H7 (cell line): ENCODE data around the gene PARD3B. TPM values are rescaled to one million over a fixed set of nuclear protein-coding genes. Genes with fewer than 3 reads are reported as not detected.

Experiments used
- DNase-seq: peaks from one replicate; pipeline ENCODE4 v3.0.0; 2012
- H3K27me3 ChIP-seq: 2 replicates; pipeline ENCODE4 v1.6.0; 2011; ENCODE audit warnings: mild to moderate bottlenecking, low read length; ENCODE audit not compliant: control insufficient read depth, insufficient read depth
- H3K36me3 ChIP-seq: replicated peaks from 2 replicates; pipeline ENCODE4 v1.5.1; 2011; ENCODE audit warnings: low read length; ENCODE audit not compliant: control insufficient read depth, insufficient read depth
- H3K4me3 ChIP-seq: 2 replicates; pipeline ENCODE4 v1.5.1; 2011; ENCODE audit warnings: low read depth, mild to moderate bottlenecking, control low read depth, low read length, moderate library complexity; ENCODE audit not compliant: insufficient read depth
- total RNA-seq: library from RNA; depleted of rRNA; stranded (reverse); fragments of >200 nt; shearing (Covaris generic); gene quantifications from 2 replicates; pipeline ENCODE4 v1.2.3, GENCODE V29; 2014

The PARD3B gene
- total RNA-seq, 1 experiment from 2014 or later = 2.3 TPM

GRCh38 chr2:205527801-205528200 is 982.5 kb downstream of the PARD3B start:
- Histone ChIP-seq H3K36me3 (no peaks in the 10 kb centered on the region), H3K27me3 (no peaks in the 10 kb centered on the region), H3K4me3 (no peak overlapping the region)
- no peak for DNase-seq

- no peaks in the 10 kb centered on the region for H3K27me3 ChIP-seq
- no peaks in the 10 kb centered on the region for H3K36me3 ChIP-seq
- DNase-seq = no peak
- H3K4me3 ChIP-seq = no peak overlapping the region
Measured at GRCh38 chr2:205531072-205531471, 985.8 kb downstream of the PARD3B start.

DNA sequence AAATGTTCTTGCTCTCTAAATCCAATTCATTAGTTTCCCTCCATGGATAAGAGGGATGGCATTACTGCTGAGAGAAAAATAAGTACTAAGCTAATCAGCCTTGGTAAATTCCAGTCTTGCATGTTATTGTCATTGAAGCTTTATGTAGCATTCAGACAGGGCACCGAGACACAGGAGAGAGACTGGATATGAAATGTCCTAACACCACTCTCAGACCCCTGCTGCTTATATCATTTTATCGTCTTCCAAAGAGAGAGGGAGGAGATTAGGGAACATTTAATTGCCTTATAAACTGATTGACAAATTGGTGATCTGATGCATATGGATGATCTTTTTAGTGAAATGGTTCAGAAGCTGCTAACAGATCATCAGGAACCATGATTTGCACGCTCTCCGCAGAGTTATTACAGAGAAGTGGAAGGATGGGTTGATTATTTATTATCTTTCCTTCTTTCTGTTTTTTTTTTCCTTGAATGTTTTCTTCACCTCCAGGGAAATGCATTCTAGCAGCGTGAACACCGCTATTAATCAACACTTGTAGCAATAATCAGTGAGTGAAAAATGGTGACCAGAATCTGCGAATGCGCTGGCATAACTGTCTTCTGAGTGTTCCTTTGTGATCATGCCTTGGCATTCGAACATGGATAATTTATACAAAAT is 986.3 kb downstream of the PARD3B start:
- H3K36me3 ChIP-seq = no peaks in the 10 kb centered on the region
- H3K4me3 ChIP-seq = no peak overlapping the region
- no peak for DNase-seq
- no peaks in the 10 kb centered on the region for H3K27me3 ChIP-seq

GRCh38 chr2:205535001-205535400 is 989.7 kb downstream of the PARD3B start:
- Histone ChIP-seq H3K4me3 (no peak overlapping the region), H3K36me3 (no peaks in the 10 kb centered on the region), H3K27me3 (no peaks in the 10 kb centered on the region)
- no peak for DNase-seq

DNA sequence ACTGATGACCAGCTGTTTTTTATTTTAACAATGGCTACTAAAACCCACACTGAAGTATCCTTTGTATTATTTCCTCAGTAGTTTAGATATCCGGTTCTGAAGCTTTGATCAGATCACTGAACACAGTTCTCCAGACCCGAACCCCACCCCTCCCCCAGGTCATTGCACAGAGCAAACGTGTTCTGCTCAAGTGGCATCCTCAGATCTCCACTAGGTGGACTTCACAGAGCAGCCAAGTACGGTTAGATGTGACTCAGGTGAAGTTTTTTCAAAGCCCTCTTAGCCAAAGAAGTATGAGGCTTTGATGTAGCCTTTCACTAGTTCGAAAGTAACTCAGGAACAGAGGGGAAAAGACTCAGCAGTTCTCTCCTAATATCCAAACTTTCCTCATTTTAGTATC is 994.3 kb downstream of the PARD3B start:
- Histone ChIP-seq H3K4me3 (no peak overlapping the region), H3K27me3 (no peaks in the 10 kb centered on the region), H3K36me3 (no peaks in the 10 kb centered on the region)
- peak; percentile 2 for DNase-seq

DNA sequence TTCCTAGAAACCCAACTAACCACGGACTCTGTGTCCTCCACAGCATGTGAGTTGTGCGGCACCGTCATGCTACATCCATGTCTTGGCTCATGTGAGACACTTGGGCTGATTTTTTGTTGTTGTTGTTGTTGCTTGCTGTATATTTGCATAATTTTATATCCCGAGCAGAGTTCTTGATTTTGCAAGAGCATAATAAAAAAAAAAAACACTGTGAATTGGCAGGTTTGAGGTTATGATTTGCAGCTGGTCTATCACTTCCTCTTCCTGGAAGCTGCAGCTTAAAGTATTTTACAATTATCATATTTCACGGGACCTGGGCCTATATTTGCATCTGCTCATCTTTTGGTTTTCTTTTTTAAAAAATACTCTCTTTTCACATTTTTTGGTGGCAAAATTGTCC is 994.8 kb downstream of the PARD3B start:
- Histone ChIP-seq H3K4me3 (no peak overlapping the region), H3K36me3 (no peaks in the 10 kb centered on the region), H3K27me3 (no peaks in the 10 kb centered on the region)
- no peak for DNase-seq

DNA sequence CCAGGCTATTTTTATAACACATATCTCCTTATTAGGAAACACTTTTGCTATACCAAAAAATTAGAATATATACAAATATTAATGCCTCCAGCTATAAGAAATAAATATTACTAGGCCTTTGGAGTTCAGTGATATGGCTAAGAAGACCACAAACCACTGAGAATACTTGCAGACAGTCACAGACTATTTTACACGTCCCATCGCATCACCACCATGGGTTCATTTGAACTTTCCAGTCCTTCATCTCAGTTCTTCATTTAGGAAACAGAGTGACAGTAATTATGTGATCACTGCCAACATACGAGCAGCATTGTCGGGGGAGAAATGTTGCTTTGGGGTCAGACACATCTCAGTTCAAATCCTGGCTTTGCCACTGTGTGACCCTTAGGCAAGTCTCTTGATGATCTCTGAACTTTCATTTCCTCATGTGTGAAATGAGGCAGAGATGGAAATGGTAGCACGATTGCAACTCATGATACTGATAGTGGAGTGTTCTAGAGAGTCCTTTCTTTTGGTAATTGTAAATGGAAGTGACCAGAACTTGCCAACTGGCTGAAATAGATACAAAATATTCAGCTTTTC is 998.1 kb downstream of the PARD3B start:
- H3K27me3 ChIP-seq = no peaks in the 10 kb centered on the region
- no peak overlapping the region for H3K4me3 ChIP-seq
- no peaks in the 10 kb centered on the region for H3K36me3 ChIP-seq
- DNase-seq = no peak

DNA sequence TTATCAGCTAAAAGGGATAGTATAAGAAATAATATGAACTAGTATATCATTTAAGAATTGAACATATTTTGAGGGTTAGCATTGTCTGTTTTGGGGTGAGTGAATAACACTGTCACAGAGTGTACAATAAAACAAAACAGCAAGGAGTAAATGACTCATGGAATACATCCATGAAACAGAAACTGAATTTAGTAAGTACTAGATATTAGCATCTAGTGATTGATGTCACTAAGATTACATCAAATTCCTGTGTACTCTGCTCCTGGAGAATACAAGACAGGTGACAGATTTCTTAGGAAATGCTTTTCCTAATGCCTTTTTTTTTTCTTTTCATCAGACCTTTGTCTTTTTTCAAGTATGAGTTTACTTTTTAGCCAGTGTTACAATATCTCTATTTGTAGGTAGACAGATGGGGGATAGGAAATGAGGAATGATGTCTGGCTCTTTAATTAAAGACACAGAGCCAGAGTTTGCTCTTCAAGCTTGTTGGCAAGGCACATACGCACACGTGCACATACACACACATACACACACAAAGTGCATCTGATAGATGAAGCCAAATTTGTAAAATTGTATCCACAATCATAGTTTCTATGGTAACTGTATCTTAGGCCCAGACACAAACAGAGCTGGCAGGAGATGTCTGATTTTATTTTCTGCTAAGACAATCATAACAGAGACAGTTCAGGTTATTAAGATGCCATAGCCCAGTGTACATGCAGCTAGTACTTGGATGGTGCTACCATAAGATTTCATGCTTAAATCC is 998.8 kb downstream of the PARD3B start:
- H3K36me3 ChIP-seq = no peaks in the 10 kb centered on the region
- H3K4me3 ChIP-seq = no peak overlapping the region
- no peaks in the 10 kb centered on the region for H3K27me3 ChIP-seq
- no peak for DNase-seq

DNA sequence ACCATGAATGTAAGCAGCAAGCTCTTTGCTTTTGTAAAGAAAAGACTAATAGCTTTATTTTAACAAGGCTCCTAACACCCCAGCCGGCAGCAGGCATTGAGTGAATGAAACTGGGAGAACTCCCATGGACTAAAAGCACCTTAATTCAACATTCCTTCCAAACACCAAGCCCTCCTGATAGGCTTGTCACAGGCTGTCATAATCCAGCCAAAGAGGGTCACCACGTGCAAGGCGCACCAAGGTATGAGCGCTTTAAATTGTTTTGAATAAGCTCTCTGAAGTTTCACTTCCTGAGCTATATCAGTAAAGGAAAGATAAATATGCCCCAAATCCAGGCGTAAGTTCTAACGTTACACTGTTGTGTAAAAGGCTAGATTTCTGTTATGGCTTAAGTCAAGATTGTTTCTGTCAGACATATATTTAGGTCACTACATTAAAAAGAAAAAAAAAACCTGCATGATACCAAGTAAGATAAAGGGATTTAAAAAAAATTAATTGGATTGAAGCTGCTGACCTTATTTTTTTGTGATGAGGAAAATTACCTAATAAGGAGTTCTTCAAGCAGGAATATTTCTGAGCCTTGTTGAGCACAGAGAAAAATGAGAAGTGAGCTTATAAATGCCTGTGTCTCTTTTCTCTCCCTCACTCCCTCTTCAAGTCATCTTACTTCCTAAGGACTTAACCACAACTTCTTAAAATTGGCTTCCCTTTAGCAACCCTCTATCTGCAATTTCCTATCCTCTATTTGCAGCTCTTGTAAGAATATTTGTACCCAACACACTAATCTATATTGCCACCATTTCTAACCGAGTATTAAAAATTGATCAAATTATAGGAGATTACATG is 1000.9 kb downstream of the PARD3B start:
- H3K36me3 ChIP-seq = no peaks in the 10 kb centered on the region
- DNase-seq = peak; percentile 2
- H3K4me3 ChIP-seq = no peak overlapping the region
- H3K27me3 ChIP-seq = no peaks in the 10 kb centered on the region

DNA sequence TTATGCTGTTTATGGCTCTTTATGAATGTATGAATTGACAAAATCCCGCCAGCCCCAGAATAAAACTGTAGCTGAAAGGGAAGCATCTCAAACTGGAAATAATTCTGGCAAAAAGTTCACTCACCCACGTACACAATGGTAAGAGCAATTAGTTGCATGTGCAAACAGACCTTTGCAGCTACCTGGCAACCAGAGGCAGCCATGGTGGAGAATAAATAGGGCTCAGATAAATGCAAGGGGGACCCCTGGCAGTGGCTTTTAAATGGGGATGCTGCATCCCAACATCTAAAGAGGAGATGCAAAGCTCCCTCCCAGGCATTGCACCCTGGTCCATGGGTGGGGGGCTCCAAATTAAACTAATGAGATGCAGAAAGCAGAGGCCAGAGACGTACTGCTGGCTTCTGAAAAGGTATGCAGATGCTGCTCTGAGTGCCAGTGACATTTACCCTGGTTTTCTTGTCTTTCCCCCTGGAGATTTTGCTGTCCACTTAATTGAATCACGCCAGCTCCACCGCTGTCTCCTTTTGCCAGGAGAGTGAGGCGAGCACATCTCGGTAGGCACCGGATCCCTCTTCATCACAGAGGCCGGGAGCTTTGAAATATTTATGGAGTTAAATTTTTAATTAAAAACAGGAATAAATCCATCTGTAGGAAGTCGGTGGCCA is 1010.4 kb downstream of the PARD3B start:
- Histone ChIP-seq H3K27me3 (no peaks in the 10 kb centered on the region), H3K4me3 (no peak overlapping the region), H3K36me3 (no peaks in the 10 kb centered on the region)
- no peak for DNase-seq

GRCh38 chr2:205556357-205556756 is 1011.1 kb downstream of the PARD3B start:
- H3K36me3 ChIP-seq = no peaks in the 10 kb centered on the region

GRCh38 chr2:205556841-205557539 is 1011.7 kb downstream of the PARD3B start:
- H3K27me3 ChIP-seq = no peaks in the 10 kb centered on the region
- peak; percentile 16 for DNase-seq
- H3K36me3 ChIP-seq = no peaks in the 10 kb centered on the region
- H3K4me3 ChIP-seq = no peak overlapping the region

More at GRCh38 chr2:205556357-205556756, 1011.1 kb downstream of the PARD3B start:
- Histone ChIP-seq H3K27me3 (no peaks in the 10 kb centered on the region), H3K4me3 (no peak overlapping the region)
- no peak for DNase-seq

DNA sequence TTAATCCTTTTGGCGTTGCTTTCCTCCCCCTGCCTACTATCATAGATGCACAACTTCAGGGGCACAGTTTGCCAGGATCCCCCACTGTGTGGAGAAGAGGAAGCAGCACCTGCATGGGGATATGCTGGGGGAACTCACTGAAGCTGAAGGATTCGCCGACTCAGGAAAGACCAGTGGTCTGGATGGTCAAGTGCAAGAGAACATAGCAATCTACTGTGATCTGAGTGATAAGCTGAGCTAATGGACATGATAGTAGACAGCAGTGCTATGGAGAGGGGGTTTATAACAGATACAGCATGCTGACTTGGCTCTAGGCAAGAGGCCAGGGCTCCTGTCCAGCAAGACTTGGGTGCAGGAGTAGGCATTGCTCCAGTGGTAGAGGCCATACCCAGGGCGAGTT is 1012.6 kb downstream of the PARD3B start:
- Histone ChIP-seq H3K36me3 (no peaks in the 10 kb centered on the region), H3K27me3 (no peaks in the 10 kb centered on the region), H3K4me3 (no peak overlapping the region)
- DNase-seq = no peak

- H3K27me3 ChIP-seq = no peaks in the 10 kb centered on the region
- DNase-seq = no peak
- no peaks in the 10 kb centered on the region for H3K36me3 ChIP-seq
Measured at GRCh38 chr2:205561441-205561840, 1016.2 kb downstream of the PARD3B start.

More at GRCh38 chr2:205561441-205561840, 1016.2 kb downstream of the PARD3B start:
- no peak overlapping the region for H3K4me3 ChIP-seq
